HG02571 (cell line): Measurements from ENCODE around the gene SLC35F3.
"Not testable (repeated sequence)": the region's sequence is repeated elsewhere in the genome, so short reads cannot be mapped to it uniquely, and the experiment has no call there.

Experiments
- ATAC-seq: cut with Tn5 transposase; IDR thresholded peaks from one replicate; pipeline ENCODE4 v1.9.1; 2021; ENCODE audit warnings: mild to moderate bottlenecking, moderate library complexity; ENCODE audit not compliant: unreplicated experiment

The SLC35F3 gene

DNA sequence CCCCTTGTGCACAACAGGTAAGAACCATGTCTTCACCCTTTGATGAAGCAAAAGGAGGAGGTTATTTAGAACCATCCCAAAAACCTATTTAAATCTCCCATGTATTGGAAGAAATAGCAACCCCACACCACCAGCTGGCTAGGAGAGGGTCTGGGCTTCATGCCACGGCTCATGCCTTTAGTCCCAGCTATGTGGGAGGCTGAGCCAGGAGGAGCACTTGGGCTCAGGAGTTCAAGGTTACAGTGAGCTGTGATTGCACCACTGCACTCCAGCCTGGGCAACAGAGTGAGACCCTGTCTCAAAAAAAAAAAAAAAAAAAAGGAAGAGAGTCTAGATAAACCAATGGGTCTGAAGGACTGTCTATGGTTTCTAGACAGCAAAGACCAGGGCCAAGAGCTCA, 270.9 kb downstream of the SLC35F3 start:
- ATAC-seq = no peak

DNA sequence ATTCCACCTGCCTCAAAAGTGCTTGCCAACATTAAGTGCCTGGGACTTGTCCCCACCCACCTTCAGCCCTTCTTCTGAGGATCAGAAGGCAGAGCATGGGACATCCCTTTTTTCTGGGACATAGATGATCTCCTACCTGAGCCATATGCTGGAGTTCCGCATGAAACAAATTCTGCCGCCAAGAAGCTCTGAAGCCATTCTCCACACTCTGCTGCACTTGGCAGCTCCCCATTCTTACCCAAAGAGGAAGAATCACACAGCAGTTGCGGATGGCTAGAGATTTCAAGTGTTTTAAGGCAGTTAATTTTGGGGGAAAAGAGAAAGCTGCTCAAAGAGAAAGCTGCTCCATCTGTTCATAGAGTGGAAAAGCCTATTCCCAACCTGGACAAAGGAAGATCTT, 271.5 kb downstream of the SLC35F3 start:
- no peak for ATAC-seq

DNA sequence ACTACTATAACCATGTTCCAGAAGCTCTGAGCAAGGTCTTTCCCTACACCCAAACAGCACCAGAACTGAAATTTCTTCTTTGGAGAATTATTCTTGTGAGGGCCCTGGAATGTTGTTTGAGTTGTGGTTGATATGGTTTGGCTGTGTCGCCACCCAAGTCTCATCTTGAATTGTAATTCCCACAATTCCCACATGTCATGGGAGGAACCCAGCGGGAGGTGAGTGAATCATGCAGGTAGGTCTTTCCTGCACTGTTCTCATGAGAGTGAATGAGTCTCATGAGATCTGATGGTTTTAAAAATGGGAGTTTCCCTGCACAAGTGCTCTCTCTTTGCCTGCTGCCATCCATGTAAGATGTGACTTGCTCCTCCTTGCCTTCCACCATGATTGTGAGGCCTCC, 272.4 kb downstream of the SLC35F3 start:
- ATAC-seq = not testable (repeated sequence)

DNA sequence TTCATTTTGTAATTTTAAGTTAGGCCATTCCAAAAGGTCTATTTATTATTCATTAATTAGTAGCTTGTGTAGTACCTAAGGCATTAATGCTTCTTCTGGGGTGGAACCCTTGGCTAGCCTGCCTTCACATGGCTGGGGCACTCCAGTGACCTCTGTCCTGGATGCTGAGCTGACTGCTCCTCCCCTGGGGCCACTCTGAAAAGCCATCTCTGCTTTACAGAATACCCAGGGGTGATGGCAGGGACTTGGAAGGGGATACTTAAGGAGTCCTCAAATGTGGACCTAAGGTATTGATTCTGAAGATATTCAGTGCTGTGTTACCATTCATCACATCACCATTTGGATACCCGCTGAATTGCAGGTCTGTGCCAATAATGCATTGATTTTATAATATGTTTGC, 281.0 kb downstream of the SLC35F3 start:
- no peak for ATAC-seq

DNA sequence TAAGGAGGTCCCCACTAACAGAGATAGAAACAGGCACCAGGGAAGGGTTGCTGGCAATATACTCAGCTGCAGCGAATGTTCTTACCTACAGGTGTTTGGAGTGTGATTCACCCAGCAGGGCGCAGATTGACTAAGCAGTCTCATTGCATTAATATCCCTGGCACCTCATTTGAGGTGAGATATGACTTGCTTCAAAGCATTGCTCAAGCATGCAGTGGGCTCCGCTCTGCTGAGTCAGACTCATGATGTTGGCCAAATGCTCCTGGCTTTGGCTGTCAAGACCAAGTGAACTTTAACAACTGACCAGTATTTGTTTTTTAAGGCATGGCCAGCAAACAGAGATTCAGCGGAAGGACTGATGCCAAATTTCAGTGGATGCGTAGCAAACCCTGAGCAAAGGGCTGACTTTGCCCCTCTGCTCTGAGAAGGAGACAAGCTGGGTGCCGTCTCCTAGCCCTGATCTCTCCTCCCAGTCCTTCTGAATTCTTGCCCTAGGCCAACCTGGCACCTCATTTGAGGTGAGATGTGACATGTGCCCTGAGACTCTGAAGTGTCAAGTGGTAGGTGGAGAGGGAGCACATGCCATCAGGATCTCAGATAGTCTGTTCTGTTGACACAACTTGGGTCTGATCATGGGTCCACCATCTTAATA, 281.7 kb downstream of the SLC35F3 start:
- ATAC-seq = no peak

DNA sequence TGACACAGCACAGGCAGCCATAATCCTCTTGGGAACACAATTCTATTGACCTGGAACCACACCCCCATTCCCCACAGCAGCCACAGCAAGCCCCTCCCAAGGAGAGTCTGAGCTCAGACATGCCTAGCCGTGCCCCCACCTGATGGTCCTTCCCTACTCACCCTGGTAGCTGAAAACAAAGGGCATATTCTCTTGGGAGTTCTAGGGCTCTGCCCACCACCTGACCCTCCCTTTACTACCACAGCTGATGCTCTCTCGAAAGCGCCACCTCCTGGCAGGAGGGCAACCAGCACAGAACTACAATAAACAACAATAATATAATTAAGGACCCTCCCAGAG, 283.9 kb downstream of the SLC35F3 start:
- no peak for ATAC-seq

DNA sequence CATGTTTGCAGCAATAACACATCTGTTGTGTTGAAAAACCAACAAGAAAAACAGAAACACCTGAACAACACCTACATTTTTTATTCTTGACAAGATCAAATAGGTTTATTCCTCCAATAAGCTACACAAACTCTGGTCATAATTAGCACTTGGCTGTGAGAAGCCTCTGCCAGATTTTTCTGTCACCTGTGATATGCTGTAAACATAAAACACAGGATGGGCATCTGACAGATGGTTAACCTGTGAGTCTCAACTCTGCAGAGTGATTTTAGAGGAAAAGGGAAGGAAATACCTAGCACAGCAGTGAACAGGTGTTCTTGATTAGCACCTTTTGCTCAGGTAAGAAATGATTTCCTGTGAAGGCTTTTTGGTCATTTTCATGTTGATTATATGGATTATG, 293.4 kb downstream of the SLC35F3 start:
- ATAC-seq = no peak

DNA sequence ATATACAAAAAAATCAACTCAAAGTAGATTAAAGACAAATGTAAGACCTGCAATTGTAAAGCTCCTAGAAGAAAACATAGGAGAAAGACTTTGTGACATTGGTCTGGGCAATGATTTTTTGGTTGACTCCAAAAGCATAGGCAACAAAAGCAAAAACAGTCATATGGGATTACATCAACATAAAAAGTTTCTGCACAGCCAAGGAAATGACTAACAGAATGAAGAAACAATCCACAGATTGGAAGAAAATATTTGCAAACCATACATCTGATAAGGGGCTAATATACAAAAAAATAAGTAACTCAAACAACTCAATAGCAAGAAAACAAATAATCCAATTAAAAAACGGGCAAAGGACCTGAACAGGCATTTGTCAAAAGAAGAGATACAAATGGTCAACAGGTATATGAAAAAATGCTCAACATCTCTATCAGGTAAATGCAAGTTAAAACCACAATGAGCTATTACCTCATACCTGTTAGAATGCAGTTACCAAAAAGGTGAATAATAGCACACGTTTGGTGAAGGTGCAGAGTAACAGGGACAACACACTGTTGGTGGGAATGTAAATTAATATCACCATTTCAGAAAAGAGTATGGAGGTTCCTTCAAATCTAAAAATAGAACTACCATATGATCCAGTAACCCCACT, 295.1 kb downstream of the SLC35F3 start:
- ATAC-seq = no peak

DNA sequence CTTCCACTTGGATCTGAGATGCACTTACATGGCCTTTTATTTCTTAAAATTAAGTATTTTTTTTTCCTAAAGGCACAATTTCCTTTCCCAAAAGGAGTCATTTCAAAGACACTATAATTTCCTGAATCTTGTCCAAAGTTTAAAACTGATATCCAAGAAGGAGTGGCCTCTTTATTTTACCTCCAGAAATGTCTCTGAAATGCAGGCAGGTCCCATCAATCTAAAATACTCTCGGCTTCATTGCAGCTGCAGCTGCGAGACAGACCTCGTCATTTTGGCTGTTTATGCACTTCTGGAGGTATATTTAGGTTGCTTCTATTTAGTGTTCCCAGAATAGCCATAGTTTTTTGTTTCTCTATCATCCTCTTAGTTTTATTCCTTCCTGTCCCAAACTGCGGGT, 296.1 kb downstream of the SLC35F3 start:
- ATAC-seq = no peak

DNA sequence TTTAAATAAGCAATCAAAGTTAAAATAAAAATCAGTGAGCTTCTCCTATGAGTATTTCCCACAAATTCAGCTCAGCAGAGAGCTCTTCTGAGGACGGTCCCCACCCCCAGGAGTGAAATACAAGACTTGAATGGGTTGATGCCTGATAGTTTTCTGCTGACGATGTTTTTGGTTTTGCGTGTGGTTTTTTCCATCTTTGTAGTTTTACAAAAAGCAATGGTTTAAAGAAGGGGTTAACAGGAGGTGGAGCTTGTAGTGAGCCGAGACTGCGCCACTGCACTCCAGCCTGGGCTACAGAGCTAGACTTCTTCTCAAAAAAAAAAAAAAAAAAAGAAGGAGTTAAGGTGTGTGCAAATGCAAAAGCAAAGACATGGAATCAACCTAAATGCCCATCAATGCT, 297.1 kb downstream of the SLC35F3 start:
- no peak for ATAC-seq

DNA sequence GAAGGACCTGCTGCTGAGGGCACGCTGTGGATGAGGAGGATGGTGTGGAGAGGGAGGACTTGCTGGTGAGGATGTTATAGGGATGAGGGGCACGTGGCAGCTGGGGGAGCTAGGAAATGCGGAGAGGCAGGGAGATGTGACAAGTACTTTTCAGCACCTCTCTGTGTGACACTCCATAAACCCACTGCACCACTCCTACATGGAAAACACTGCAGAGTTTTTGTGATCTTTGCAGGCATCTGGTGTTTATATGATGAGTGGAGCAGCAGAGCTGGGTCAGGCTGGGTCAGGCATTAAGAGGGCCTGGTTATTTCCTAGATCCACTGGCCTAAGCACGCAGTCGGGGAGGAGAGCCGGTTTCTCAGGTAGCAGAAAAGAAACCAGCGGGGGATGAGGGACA, 301.5 kb downstream of the SLC35F3 start:
- ATAC-seq = no peak

DNA sequence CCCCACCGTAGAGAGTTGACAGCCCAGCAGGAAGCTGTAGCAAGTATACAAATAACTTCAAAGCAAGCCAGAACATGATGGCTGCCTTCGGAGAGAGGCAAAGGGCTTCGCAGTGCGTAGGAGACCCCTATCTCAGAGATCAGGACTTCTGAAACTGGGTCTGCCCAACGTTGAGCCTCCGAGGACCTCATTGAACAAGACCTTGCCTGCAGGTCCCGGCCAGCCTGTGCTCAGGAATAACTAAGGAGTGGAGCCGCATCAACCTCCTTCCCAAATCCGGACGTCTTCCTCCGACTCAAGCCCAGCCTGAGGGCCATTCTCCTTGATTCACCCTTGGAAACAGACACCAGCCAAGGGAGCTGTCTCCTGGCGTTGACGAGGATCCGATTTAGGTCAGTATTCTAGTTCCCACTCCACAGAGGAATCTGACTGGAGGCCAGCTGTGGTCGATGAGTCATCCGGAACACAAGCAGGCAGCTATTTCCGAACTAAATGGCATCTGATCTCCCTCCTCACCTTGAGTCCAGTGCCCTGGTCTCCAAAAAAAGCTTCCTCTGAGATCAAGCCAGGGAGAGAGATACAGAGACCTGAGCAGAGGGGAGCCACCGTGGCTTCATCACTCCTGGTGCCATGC, 302.3 kb downstream of the SLC35F3 start:
- ATAC-seq = no peak

DNA sequence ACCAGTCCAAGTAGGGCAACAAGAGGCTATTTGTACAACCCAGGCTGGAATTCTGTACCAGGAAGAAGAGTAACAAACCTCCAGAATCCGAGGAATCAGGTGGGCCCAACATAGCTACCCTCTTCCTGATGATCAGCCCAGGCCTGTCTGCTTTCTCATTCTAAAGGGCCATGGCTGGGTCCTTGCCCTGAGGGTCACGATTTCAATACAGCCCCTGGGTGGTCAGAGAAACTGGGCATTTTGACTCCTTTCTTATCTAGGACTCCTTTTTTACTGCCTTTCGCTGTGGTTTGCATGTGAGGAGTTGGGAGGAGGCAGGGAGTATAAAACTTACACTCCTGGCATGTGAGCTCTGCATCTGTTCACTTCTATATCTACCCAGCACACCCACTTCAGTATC, 303.9 kb downstream of the SLC35F3 start:
- no peak for ATAC-seq

DNA sequence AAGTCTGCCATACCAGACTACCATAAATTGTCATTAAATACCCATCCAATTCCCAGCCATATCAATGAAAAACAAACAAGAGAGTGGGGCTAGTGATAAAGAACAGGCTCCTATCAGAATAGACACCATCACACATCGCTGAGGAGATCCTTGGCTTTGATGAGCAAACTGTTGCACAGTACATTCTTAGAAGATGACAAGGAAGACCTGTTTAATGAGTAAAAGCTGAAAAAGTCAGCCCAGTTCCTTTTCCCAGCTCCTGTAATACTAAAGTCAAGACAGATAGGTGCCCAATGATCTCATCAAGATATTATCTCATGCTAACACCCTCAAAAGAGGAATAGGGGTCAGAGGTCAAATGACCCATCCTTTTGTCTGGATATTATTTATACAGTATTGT, 304.3 kb downstream of the SLC35F3 start:
- ATAC-seq = no peak

DNA sequence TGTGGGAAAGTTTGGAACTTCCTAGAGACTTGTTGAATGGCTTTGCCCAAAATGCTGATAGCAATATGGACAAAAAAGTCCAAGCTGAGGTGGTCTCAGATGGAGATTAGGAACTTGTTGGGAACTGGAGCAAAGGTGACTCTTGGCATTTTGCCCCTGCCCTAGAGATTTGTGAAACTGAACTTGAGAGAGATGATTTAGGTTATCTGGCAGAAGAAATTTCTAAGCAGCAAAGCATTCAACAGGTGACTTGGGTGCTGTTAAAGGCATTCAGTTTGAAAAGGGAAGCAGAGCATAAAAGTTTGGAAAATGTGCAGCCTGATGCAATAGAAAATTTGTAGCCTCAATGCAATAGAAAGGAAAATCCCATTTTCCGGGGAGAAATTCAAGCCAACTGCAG, 306.0 kb downstream of the SLC35F3 start:
- ATAC-seq = not testable (repeated sequence)

DNA sequence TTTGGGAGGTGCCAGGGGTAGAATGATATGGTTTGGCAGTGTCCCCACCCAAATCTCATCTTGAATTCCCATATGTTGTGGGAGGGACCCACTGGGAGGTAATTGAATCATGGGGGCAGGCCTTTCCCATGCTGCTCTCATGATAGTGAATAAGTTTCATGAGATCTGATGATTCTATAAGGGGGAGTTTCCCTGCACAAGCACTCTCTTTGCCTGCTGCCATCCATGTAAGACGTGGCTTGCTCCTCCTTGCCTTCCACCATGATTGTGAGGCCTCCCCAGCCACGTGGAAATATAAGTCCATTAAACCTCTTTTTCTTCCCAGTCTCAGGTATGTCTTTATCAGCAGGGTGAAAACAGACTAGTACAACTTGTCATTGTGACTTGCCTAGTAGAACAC, 307.4 kb downstream of the SLC35F3 start:
- not testable (repeated sequence) for ATAC-seq

DNA sequence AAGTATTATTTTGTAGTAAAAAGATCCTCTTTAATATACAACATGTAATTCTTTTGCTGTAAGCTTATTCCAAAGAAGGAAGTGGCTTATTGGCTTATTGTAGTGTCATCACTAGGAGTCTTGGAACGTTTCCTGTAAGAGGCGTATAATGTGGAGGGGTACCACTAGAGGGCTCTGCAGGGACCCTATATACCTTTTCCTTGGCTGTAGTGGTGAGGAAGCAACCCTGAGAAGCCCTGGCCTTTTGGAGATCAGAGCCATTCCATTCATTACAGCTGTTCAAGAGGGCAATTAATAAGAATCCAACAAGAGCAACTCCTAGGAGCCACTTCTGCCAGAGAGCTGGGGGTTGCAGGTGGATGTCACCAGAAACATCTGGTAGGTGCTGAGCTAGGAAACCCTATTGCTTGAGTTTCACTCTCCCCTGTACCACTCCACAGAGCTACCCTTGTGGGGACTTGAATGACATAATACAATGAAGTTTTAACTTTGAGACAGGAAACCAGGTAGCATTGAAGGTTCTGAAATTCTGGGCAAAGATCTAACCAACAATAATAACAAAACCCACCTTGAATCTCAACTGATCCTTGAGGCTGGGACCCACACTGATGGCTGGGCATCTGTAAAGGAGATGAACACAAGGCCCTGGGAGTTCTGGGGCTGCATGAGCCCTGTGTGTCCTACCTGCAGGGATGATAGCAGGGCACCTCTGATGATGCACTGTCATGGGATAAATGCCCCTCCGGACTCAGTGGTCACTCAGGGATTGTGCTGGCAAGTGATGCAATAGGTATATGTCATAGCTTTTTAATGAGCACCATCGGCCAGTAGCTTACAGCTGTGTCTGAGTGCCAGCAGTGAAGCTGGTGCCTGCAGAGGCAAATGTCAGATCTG, 308.5 kb downstream of the SLC35F3 start:
- peak; percentile 61 for ATAC-seq

DNA sequence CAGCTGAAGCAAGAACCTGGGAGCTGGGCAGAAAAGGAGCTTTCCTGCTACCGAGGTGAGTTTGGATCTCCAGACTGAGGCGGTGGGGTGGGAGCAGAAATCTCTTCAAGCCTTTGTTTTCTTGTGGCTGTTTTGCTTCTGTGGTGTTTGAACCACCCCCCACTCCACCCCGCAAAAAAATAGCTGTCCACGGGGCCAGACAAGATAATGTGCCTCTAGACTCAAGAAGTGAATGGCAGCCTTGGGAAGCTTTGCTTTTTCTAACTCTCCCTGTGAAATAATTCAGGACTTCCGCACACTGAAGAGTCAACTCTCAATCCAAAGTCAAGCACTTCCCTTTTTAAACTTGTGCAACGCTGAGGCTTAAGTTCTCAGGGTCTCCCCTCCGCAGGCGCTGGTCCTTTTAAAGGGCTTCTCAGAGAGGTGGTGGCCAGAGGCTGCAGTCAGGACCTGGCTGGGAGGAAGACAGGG, 309.2 kb downstream of the SLC35F3 start:
- no peak for ATAC-seq

DNA sequence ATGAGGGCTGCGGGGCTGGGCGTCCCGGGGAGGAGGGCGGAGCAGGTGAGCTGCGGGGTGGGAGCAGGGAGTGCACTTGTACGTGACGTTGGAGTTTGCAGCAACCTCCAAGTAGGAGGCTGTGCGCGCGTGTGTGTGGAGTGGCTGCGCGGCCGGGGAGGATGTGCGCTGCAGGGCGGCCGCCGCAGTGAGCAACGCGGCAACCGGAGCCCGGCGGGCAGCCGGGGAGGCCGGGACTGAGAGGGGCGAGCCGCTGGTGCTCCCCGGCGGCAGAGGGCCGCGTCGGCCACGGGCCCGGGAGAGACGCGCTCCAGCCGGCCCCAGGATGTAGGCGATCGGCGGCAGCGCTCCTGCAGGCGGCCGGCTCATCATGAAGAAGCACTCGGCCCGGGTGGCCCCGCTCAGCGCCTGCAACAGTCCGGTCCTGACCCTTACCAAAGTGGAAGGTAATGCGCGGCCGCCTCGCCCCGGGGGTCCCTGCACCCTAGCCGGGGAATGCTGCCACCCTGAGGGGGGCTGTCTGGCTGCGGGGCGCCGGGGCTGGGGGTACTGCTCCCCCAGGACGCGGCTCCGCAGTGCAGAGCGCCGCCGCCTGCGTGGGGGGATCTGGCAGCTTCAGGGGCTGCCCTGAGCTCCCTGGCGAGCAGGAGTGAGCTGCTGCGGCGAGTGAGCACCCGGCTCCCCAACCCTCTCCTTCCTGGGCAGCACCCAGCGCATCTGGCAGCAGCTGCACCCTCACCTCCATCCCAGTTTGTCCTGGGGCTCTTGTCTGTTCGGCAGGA, 309.8 kb downstream of the SLC35F3 start:
- ATAC-seq = no peak
